NT2/D1 (cell line): ENCODE data around the gene FHOD3.

Experiments used
- SUZ12 ChIP-seq: IDR thresholded peaks from 2 replicates; pipeline ENCODE4 v1.6.1; 2011; ENCODE audit not compliant: insufficient read length, insufficient read depth; ENCODE audit errors: extremely low read depth
- YY1 ChIP-seq: IDR thresholded peaks from 2 replicates; pipeline ENCODE4 v1.6.1; 2011; ENCODE audit not compliant: insufficient read length, insufficient read depth
- ZNF274 ChIP-seq: IDR thresholded peaks from 2 replicates; pipeline ENCODE4 v1.6.1; 2011; ENCODE audit warnings: mild to moderate bottlenecking, low read depth, low read length

GRCh38 chr18:36640021-36640952 lies 342.8 kb downstream of the FHOD3 start:
- TF ChIP-seq ZNF274 (no peak), YY1 (no peak), SUZ12 (no peak)
